Measurements from ENCODE around the gene FGF14.

DNA sequence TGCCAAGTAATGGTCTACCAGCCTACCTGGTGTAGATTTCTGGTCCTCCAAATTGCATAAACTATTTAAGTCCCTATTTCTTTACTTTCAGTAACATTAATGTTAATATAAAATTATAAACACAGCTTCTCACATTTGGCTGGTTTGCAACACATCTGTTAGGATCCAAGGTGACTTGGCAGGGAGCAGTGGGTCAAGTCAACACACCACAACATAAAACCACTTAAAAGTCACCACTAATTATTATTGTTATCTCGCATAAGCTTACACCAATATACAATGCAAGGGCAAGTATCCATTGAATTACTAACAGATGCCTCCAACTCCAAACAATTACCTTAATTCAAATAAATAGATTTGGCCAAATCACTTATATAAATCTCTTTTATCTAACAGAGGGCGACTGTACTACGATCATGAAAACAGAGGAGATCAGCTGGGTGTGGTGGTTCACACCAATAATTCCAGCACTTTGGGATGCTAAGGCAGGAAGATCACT lies 74.7 kb downstream of the FGF14 start:
- TF ChIP-seq, protein P1, sequence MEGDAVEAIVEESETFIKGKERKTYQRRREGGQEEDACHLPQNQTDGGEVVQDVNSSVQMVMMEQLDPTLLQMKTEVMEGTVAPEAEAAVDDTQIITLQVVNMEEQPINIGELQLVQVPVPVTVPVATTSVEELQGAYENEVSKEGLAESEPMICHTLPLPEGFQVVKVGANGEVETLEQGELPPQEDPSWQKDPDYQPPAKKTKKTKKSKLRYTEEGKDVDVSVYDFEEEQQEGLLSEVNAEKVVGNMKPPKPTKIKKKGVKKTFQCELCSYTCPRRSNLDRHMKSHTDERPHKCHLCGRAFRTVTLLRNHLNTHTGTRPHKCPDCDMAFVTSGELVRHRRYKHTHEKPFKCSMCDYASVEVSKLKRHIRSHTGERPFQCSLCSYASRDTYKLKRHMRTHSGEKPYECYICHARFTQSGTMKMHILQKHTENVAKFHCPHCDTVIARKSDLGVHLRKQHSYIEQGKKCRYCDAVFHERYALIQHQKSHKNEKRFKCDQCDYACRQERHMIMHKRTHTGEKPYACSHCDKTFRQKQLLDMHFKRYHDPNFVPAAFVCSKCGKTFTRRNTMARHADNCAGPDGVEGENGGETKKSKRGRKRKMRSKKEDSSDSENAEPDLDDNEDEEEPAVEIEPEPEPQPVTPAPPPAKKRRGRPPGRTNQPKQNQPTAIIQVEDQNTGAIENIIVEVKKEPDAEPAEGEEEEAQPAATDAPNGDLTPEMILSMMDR (IDR thresholded peaks at IDR 0.05; ENCODE audit: low read depth, low read length, poor library complexity, severe bottlenecking) = no peak
- no peak for TF ChIP-seq EZH2phosphoT487 (IDR thresholded peaks at IDR 0.05; ENCODE audit: borderline replicate concordance, low read length)

All from DOHH2 (cell line).